GM19328 (cell line): ENCODE measurements around the gene THSD4.

Experiments
- ATAC-seq: cut with Tn5 transposase; IDR thresholded peaks from one replicate; pipeline ENCODE4 v1.9.1; 2021; ENCODE audit warnings: mild to moderate bottlenecking, moderate library complexity; ENCODE audit not compliant: unreplicated experiment

Gene THSD4

GRCh38 chr15:71781179-71781964 is 666.1 kb downstream of the THSD4 start:
- ATAC-seq: no peak

DNA sequence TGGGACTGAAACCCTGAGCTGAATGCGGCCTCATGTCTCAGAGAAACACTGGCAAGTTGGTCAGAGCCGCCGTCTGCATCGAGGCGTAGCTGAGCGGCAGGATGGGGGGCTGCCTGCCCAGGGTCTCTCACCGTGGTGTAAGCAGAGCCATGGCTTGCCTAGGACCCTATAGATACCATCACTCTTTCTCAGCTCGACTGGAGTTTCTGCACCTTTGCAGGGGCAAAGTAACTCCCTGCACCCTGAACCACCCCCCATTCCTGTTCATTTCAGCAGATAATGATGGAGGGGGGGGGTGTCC is 666.6 kb downstream of the THSD4 start:
- ATAC-seq: no peak

DNA sequence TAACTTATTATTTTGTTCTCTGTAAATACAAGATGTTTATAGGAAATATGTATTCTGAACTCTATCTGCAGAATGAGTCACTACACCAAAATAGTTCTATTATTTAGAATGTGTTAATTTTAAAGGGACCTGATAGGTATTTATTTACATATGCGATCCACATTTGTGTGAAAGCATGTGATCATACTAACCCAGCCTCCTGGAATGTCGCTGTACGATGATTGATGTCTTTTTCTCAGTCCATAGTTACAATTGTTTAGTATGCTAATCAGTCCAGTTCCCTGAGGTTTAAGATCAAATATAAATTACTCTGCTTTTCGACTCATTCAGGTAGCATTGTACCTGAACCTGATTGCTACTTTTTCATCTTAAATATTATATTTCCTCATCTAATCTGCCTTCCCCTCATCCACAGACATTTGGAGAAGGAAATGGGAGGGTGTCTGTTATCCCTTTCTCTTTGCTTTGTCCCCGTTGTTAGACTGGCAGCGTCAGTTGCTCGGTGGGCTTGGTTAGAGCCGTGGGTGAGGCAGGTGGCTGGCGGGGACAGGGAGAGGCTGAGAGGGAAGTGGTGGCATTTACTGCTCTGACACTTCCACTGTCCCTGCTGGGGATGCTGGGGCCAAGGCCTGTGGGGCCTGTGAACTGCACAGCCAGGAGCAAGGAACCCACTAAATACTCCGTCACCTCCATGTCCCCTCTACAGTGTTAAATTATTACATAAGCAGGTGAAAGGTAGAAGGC is 667.3 kb downstream of the THSD4 start:
- ATAC-seq: no peak

DNA sequence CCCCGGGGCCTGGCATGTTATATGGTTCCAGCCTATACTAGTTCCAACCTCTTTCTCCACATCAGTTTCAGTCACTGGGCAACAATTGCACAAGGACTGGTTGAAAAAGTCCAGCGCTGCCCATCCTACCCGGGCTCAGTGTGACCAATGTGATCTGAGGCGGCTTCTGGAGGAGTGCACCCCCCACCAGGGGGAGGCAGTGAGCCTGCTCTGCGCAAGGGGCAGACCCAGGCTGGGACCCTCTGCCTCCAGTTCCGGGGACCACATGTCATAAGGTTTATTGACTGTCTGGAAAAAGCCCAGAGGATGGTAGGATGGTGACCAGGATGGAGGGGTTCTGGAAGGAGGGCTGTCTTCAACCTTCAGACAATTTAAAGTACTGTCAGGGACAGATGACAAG is 669.4 kb downstream of the THSD4 start:
- ATAC-seq: no peak

DNA sequence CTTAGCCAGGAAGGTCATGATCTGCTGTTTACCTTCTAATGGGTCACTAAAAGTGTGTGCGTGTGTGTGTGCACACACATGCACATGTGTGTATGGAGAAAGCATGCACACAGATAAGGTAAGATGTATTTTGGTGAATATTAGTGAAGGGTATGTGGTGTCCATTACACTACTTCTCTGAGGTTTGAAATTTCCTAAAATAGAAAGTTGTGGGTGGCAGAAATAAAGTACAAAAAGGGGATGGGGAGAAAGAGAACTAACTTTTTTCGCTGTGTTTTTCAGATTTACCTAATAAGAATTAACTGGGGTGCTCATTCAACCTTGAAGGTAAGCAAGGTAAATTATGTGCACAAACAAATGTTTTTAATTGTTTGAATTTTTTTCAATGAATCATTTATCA is 670.7 kb downstream of the THSD4 start:
- ATAC-seq: no peak

DNA sequence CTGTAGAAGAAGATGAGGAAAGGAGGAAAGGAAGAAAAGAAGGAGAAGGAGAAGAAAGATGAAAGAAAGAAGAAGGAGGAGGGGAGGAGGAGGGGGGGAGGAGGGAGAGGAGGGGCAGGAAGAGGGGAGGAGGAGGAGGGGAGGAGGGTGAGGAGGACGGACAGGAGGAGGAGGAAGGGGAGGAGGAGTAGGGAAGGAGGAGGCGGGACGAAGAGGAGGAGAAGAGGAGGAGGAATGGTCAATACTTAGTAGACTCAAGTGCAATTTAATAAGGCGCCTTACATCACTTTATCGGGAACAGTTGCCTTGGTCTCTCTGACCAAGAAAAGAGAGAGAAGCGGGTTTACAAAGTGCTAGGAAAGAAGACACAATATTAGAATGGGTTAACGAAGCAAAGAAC is 671.4 kb downstream of the THSD4 start:
- ATAC-seq: no peak

DNA sequence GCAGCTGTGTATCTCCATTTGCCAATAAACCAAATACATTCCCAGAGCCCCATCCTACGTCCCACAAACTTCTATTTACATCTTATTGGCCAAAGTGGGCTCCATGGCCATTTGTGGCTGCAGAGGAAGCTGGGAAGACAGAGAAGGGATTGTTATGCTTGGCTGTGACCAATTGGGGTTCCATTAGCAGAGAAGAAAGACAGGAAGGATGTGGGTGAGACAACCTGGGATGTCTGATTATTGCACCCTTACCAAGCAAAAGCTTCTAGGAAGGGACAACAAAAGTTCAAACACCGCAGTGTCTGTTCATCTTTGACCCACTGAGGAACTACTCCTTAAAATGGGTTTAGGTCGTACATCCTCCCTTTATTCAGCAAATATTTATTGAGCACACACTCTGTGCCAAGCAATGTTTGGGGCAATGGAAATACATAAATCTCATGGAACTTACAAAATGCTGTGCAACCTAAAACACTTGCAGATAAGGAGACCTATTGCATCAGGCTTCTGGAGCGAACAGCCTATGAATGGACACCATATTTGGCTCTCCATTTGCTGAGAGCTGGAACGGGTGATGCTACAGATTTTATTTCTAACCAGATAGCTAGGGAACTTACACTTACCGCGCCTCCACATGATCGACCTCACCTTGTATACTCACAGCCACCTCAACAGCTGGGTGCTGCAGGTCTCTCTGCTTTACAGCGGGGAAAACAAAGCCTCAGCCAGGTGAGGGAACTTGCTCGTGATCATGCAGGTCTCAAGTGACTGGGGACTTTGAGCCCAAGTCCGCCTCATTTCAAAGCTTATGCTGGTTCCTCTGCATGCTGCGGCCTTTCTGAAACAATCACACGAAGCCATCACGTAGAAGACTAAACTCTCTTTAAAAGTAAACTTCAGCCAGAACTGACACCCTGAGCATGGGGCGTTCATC is 673.6 kb downstream of the THSD4 start:
- ATAC-seq: no peak

GRCh38 chr15:71789616-71790015 is 674.3 kb downstream of the THSD4 start:
- ATAC-seq: no peak

DNA sequence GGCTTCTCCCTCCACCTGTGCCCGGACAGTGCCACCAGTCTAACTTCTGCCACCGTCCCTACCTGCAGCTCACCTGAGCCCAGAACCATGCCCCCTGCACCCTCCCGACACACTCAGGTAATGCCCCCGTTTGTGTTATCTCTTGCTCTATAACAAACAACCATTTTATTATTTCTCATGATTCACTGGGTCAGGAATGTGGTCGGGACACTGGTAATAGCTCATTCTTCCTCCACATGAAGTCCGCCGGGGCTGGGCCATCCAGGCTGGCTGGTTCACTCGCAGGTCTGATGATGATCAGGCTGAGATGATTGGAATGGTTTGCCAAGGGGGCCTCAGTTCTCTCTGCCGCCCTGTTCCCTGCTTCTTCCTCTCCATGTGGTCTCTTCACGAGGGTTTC is 674.8 kb downstream of the THSD4 start:
- ATAC-seq: no peak

- ATAC-seq: no peak
Observed at GRCh38 chr15:71791975-71792374, 676.7 kb downstream of the THSD4 start.

GRCh38 chr15:71792521-71792920 is 677.2 kb downstream of the THSD4 start:
- ATAC-seq: no peak

DNA sequence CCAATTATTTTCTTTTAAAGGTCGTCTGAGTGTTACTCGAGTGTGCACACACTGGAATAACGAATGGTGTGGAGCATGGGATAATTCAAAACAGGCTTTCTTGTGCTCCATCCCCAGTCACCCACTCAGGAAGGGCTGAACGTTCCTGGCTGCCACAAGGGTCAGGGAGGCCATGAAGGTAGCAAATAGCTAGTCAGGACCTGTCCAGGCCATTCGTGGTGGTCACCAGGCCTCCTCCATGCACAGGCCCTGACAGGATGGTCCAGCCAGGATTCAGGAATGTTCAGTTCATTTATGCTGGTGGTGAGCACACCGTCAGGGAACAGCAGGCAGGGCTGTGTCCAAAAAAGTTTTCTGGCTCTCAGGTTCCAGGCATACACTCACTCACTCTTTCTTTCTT is 683.4 kb downstream of the THSD4 start:
- ATAC-seq: no peak

DNA sequence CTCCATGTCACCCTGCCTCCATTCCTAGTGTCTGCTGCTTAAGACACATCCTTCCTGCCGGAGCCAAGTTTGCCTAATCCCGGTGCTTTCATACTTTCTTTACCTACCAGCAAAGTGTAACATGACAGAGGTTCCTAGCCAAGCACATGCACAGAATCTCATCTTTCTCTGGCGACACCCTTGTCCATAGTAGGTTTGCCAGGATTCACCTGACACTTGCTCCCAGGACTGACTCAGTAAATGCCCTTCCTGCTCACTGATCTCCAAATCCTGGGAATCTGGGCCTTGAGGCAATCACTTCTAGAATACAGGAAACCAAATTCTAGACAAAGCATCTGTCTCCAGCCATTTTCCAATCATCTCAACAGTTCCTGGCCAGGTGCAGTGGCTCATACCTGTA is 684.9 kb downstream of the THSD4 start:
- ATAC-seq: no peak

DNA sequence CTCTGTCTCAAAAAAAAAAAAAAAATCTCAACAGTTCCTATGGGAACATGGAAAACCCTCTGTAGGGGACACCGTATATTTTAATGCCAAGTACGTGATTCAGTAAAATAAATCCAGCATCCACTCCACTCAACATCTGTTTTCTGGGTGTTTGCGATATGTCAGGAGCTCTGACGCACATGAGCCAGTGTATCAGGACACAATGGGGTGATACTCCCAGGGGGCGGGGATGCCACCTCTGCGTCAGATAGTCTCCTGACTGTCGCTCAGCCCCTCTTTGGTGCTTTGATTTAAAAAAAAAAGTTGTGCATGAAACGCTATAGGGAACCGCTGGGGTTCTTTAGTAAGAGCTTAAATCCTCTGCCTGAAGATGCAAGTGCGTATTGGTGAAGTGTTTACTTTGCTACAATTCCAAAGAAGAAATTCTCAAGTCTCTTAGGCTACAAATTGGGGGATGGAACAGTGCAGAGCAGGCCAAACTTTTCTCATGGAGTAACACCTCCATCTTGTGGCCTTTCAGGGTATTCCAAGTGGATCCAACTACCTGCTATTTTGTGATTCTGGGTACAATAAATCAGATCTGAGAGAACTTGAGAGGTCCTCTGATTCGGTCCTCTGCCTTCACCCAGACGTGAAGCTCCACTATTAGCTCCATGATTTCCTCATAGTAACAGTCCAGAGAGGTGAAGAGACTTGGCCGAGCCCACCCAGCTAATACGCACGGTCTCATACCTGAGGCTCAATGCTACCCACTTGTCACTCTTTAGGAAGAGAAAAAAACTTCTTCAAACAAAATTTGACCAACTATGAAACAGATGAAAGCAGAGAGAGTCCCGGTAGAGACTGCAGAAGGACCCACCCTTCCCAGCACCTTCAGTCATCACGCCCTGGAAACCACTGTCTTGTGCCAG is 685.8 kb downstream of the THSD4 start:
- ATAC-seq: no peak

GRCh38 chr15:71801935-71802655 is 686.8 kb downstream of the THSD4 start:
- no peak for ATAC-seq

GRCh38 chr15:71802770-71803169 is 687.5 kb downstream of the THSD4 start:
- no peak for ATAC-seq

- no peak for ATAC-seq
Observed at GRCh38 chr15:71804226-71804625, 689.0 kb downstream of the THSD4 start.

- ATAC-seq: no peak
Observed at GRCh38 chr15:71804695-71805470, 689.6 kb downstream of the THSD4 start.

- ATAC-seq: no peak
Observed at GRCh38 chr15:71806452-71806931, 691.2 kb downstream of the THSD4 start.
